ENCODE measurements around the gene CPA1.

CPA1 gene

DNA sequence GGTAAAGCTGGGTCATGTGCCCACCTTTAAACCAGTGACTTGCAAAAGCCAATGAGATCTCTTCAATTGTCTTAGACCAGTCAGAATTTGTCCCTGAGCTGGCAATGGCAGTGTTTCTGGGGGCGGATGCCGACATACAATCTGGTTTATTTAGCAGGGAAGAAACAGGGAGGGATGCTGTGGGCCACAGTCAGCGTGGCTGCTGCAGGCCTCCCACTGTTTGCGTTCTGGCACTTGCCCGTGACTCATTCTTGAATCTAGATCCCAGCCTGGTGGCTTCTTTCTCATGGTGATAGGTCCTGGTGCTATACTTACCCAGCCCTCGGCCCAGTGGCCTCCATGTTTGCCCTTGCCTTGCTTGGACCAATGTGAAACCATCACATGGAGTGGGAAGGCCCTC is 3.1 kb upstream of the CPA1 start:
- no peaks in the 10 kb centered on the region for H3K36me3 ChIP-seq (ENCODE audit: insufficient read depth, low read length)
- no peak overlapping the region for H3K27ac ChIP-seq
- DNase-seq (ENCODE audit: low read depth, low spot score) = no peak
- no peak overlapping the region for H3K4me3 ChIP-seq
- TF ChIP-seq EZH2 (IDR thresholded peaks at IDR 0.05) (no peak), POLR2AphosphoS5 (IDR thresholded peaks at IDR 0.05; ENCODE audit: borderline replicate concordance, low read depth, low read length) (no peak), FOXP2 (optimal IDR thresholded peaks at IDR 0.05; ENCODE audit: control extremely low read depth, extremely low read length, insufficient read depth) (no peak)
- no peak overlapping the region for H3K9ac ChIP-seq (ENCODE audit: insufficient read length)
- H3K9me3 ChIP-seq (ENCODE audit: low read depth, low read length) = no peaks in the 10 kb centered on the region

DNA sequence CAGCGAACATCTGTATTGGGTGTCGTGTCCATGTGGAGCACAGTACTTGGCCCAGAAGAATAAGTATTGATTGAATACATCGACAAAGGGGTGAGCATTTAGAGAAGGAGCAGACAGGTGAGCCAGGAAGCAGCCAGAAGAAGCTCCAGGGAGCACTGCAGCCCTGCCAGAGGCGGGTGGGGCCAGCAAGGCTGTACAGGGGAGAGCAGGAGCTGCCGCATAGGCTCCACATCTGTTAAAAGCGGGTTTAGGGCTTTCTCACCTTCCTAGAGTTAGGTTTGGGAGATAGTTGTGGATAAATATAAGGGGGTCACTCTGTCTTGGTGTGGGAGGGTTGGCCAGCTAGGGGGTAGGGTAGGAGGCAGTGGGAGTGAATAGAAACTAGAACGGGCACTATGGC is 1.3 kb upstream of the CPA1 start:
- Histone ChIP-seq H3K4me3 (no peak overlapping the region), H3K27ac (no peak overlapping the region), H3K36me3 (ENCODE audit: insufficient read depth, low read length) (no peaks in the 10 kb centered on the region), H3K9me3 (ENCODE audit: low read depth, low read length) (no peaks in the 10 kb centered on the region), H3K9ac (ENCODE audit: insufficient read length) (no peak overlapping the region)
- DNase-seq (ENCODE audit: low read depth, low spot score) = no peak
- no peak for TF ChIP-seq EZH2 (IDR thresholded peaks at IDR 0.05)
- no peak for TF ChIP-seq FOXP2 (optimal IDR thresholded peaks at IDR 0.05; ENCODE audit: control extremely low read depth, extremely low read length, insufficient read depth)

DNA sequence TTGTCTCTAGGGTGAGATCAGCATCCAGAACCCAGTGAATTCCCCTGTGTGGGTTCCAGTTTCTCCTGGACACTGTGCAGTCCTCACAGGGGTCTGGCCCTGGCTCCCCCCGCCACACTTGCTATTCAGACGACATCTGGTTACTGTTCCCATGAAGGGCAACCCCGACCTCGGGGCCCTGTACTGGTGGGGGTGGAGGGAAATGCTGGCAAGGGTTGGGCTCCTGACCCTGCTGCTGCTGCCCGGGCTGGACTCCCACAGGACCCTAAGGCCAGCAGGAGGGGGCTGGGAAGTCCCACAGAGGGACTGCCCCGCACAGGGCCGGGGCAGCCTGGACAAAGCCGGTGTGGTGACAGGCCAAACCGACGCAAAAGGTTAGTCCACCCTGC is 768 bp upstream of the CPA1 start:
- DNase-seq (ENCODE audit: low read depth, low spot score) = no peak
- Histone ChIP-seq H3K9me3 (ENCODE audit: low read depth, low read length) (no peaks in the 10 kb centered on the region), H3K9ac (ENCODE audit: insufficient read length) (no peak overlapping the region), H3K36me3 (ENCODE audit: insufficient read depth, low read length) (no peaks in the 10 kb centered on the region), H3K27ac (no peak overlapping the region), H3K4me3 (no peak overlapping the region)
- TF ChIP-seq EZH2 (IDR thresholded peaks at IDR 0.05) = no peak
- TF ChIP-seq POLR2AphosphoS5 (IDR thresholded peaks at IDR 0.05; ENCODE audit: borderline replicate concordance, low read depth, low read length) = no peak
- TF ChIP-seq FOXP2 (optimal IDR thresholded peaks at IDR 0.05; ENCODE audit: control extremely low read depth, extremely low read length, insufficient read depth) = no peak

DNA sequence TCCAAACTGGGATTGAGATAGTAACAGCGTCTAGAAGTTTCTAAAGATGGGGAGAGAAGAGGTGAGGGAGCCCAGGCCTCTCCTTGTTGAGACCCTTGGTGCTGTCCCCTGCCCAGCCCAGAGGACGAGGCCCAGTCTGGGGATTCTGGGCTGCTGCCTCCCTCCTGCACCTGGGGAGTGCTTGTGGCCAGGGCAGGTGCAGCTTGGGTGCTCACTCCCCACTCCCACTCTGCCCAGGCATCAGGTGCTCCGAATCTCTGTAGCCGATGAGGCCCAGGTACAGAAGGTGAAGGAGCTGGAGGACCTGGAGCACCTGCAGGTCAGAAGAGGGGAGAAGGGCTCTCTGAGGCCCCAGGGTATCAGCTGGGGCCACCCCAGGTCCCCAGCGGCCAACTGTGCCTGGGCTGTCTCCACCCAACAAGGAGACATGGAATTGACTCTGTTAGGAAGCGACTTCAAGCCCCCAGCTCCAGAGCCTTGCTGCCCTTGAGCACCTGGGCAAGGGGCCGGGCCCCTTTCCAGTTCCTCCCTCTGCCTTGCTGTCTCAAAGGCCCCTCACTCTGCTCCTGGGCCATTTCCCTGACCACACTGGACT is 664 bp downstream of the CPA1 start:
- Histone ChIP-seq H3K27ac (no peak overlapping the region), H3K9me3 (ENCODE audit: low read depth, low read length) (no peaks in the 10 kb centered on the region), H3K4me3 (no peak overlapping the region), H3K9ac (ENCODE audit: insufficient read length) (no peak overlapping the region), H3K36me3 (ENCODE audit: insufficient read depth, low read length) (no peaks in the 10 kb centered on the region)
- no peak for TF ChIP-seq POLR2AphosphoS5 (IDR thresholded peaks at IDR 0.05; ENCODE audit: borderline replicate concordance, low read depth, low read length)
- TF ChIP-seq FOXP2 (optimal IDR thresholded peaks at IDR 0.05; ENCODE audit: control extremely low read depth, extremely low read length, insufficient read depth) = no peak
- no peak for TF ChIP-seq EZH2 (IDR thresholded peaks at IDR 0.05)
- DNase-seq (ENCODE audit: low read depth, low spot score) = no peak

DNA sequence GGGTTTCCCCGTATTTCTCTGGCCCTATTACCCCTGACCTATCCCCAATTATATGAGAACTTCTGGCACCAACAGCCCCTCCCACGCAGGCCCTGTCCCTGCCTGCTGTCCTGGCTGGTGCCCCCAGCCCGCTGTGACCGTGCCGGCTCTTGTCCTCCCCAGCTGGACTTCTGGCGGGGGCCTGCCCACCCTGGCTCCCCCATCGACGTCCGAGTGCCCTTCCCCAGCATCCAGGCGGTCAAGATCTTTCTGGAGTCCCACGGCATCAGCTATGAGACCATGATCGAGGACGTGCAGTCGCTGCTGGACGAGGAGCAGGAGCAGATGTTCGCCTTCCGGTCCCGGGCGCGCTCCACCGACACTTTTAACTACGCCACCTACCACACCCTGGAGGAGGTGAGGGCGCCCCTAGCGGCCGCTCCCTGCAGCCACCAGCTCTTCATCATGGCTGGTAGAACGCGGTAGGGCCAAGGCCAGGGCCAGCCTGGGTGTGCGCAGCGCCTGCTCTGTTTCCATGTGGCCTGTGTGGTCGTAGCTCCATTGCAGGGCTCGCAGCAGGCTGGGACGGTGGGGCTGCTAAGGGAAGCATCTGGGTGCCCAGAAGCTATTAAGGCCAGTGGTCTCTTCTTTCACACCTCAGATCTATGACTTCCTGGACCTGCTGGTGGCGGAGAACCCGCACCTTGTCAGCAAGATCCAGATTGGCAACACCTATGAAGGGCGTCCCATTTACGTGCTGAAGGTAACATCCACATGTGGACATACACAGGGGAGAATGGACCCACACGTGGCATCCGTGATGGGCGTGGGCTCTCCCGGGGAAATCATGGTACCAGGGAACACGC is 1.4 kb downstream of the CPA1 start:
- Histone ChIP-seq H3K36me3 (ENCODE audit: insufficient read depth, low read length) (no peaks in the 10 kb centered on the region), H3K27ac (no peak overlapping the region), H3K9ac (ENCODE audit: insufficient read length) (no peak overlapping the region), H3K9me3 (ENCODE audit: low read depth, low read length) (no peaks in the 10 kb centered on the region), H3K4me3 (no peak overlapping the region)
- TF ChIP-seq FOXP2 (optimal IDR thresholded peaks at IDR 0.05; ENCODE audit: control extremely low read depth, extremely low read length, insufficient read depth) = no peak
- TF ChIP-seq POLR2AphosphoS5 (IDR thresholded peaks at IDR 0.05; ENCODE audit: borderline replicate concordance, low read depth, low read length) = no peak
- TF ChIP-seq EZH2 (IDR thresholded peaks at IDR 0.05) = no peak
- DNase-seq (ENCODE audit: low read depth, low spot score) = no peak

DNA sequence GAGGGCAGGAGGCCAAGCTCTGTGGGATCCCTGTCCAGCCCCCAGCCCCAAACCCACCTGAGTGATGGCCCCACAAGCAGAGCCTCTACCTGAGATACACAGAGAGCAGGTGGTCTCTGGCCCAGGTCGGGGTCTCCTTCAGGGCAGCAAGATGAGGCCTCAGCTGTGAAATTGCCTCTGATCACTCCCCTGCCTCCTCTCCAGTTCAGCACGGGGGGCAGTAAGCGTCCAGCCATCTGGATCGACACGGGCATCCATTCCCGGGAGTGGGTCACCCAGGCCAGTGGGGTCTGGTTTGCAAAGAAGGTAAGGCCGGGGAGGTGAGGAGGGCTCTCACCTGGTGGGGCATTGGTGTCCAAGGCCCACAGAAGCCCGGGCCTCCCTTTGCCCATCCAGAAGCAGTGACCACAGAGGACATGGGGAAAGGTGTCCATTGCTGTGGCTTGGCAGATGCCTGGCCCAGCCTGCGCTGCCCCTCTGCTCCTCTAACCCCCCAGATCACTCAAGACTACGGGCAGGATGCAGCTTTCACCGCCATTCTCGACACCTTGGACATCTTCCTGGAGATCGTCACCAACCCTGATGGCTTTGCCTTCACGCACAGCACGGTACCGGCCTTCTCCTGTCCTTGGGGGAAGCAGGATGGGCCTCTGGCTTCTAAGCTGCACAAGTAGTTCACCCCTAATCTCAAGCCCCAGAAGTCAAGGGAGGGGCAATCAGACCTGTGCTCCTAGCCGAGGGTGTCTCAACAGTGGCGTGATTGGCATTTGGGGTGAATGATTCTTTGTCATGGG is 3.1 kb downstream of the CPA1 start:
- Histone ChIP-seq H3K9me3 (ENCODE audit: low read depth, low read length) (no peaks in the 10 kb centered on the region), H3K36me3 (ENCODE audit: insufficient read depth, low read length) (no peaks in the 10 kb centered on the region), H3K9ac (ENCODE audit: insufficient read length) (no peak overlapping the region), H3K4me3 (no peak overlapping the region), H3K27ac (no peak overlapping the region)
- no peak for DNase-seq (ENCODE audit: low read depth, low spot score)
- TF ChIP-seq POLR2AphosphoS5 (IDR thresholded peaks at IDR 0.05; ENCODE audit: borderline replicate concordance, low read depth, low read length) (no peak), EZH2 (IDR thresholded peaks at IDR 0.05) (no peak), FOXP2 (optimal IDR thresholded peaks at IDR 0.05; ENCODE audit: control extremely low read depth, extremely low read length, insufficient read depth) (no peak)

DNA sequence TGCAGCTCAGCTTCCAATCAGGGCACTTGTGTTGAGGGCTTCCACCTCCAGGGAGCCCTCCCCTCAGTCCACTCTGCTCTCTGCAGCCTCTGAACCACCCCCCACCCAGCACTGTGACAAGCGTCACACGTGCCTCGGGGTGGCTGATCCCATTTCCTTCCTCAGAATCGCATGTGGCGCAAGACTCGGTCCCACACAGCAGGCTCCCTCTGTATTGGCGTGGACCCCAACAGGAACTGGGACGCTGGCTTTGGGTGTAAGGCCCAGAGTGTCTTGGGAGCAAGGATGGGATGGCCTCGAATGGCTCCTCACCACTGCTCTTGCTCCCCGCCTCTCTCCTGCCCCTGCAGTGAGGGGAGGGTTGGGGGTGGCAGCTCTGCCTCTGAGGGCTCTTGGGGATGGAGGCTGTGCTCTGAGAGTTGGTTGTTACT is 4.1 kb downstream of the CPA1 start:
- Histone ChIP-seq H3K27ac (no peak overlapping the region), H3K9me3 (ENCODE audit: low read depth, low read length) (no peaks in the 10 kb centered on the region), H3K4me3 (no peak overlapping the region), H3K36me3 (ENCODE audit: insufficient read depth, low read length) (no peaks in the 10 kb centered on the region), H3K9ac (ENCODE audit: insufficient read length) (no peak overlapping the region)
- TF ChIP-seq EZH2 (IDR thresholded peaks at IDR 0.05) (no peak), FOXP2 (optimal IDR thresholded peaks at IDR 0.05; ENCODE audit: control extremely low read depth, extremely low read length, insufficient read depth) (no peak), POLR2AphosphoS5 (IDR thresholded peaks at IDR 0.05; ENCODE audit: borderline replicate concordance, low read depth, low read length) (no peak)
- DNase-seq (ENCODE audit: low read depth, low spot score) = no peak

DNA sequence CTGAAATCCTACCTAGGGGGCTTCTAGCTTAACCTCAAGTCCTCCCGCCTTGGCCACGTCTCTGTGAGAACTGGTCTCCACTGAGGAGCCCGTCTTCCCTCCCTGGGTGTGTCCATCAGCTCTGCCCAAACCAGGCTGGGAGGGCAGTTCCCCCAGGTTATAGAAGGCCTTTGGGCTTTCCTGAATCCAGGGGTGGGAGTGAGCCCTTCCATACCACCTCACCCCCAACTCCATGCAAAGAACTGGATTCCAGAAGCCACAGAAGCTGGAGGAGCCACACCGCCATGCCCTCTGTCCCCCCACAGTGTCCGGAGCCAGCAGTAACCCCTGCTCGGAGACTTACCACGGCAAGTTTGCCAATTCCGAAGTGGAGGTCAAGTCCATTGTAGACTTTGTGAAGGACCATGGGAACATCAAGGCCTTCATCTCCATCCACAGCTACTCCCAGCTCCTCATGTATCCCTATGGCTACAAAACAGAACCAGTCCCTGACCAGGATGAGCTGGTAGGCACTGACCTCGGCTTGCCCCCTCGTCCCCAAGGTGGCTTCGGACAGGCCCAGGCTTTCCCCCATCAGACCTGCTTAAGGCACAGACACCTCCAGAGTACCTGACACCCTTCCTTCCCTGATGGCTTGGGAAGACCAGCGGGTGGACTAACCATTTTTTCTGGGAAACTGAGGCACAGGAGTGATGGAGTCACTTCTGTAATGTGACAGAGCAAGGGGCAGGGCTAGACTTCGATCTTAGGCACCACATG is 4.7 kb downstream of the CPA1 start:
- Histone ChIP-seq H3K9me3 (ENCODE audit: low read depth, low read length) (no peaks in the 10 kb centered on the region), H3K4me3 (no peak overlapping the region), H3K36me3 (ENCODE audit: insufficient read depth, low read length) (no peaks in the 10 kb centered on the region), H3K9ac (ENCODE audit: insufficient read length) (no peak overlapping the region), H3K27ac (no peak overlapping the region)
- DNase-seq (ENCODE audit: low read depth, low spot score) = no peak
- TF ChIP-seq POLR2AphosphoS5 (IDR thresholded peaks at IDR 0.05; ENCODE audit: borderline replicate concordance, low read depth, low read length) = no peak
- TF ChIP-seq FOXP2 (optimal IDR thresholded peaks at IDR 0.05; ENCODE audit: control extremely low read depth, extremely low read length, insufficient read depth) = no peak
- TF ChIP-seq EZH2 (IDR thresholded peaks at IDR 0.05) = no peak

Data from SK-N-MC (cell line).